ENCODE data around the gene CHRNA10. TPM values are rescaled to one million over a fixed set of nuclear protein-coding genes. Genes with fewer than 3 reads are reported as not detected.

Gene CHRNA10
- total RNA-seq, 4 donors from 2014 or later: 1.2 to 5.2 (median 1.3) TPM; not detected in 1

- Histone ChIP-seq H3K27me3 (no peaks in the 10 kb centered on the region), H3K27ac (no peak overlapping the region), H3K36me3 (peaks cover 0 to 84% (median 35%) of the 10 kb centered on the region in 4 donors), H3K9me3 (no peaks in the 10 kb centered on the region), H3K4me1 (no peaks in the 10 kb centered on the region), H3K4me3 (no peak overlapping the region)
- TF ChIP-seq POLR2AphosphoS5 (IDR thresholded peaks at IDR 0.05) (no peak), POLR2A (IDR thresholded peaks at IDR 0.05) (no peak), EP300 (IDR thresholded peaks at IDR 0.05; ENCODE audit: low read depth) (no peak), CTCF (IDR thresholded peaks at IDR 0.05) (no peak)
- intact Hi-C loops (cut with DNase I; ENCODE audit: low total_unique reads): no loop called here
- no peak for DNase-seq
- WGBS, 2 donors (ENCODE audit: low coverage in 1 of 2): 92% methylated on average over 9 of the region's 9 CpGs; no CpG with 5 or more reads in 1 of the 2 donors
- in situ Hi-C loops (cut with MboI; ENCODE audit: low pct_ligation_motif_present in 1 of 4, low pct_unique_long_range_greater_than_20kb in 1 of 4, low sequenced_read_pairs in 3 of 4): no loop called here
These were observed 11.9 kb upstream of the CHRNA10 start for GRCh38 chr11:3683039-3683438.

- H3K36me3 ChIP-seq: peaks cover 0 to 88% (median 41%) of the 10 kb centered on the region in 4 donors
These were observed 7.9 kb upstream of the CHRNA10 start for GRCh38 chr11:3679077-3679476.

GRCh38 chr11:3675971-3676370, 4.8 kb upstream of the CHRNA10 start:
- Histone ChIP-seq H3K36me3 (peaks cover 0 to 68% (median 31%) of the 10 kb centered on the region in 4 donors), H3K27me3 (no peaks in the 10 kb centered on the region), H3K4me1 (no peaks in the 10 kb centered on the region), H3K9me3 (no peaks in the 10 kb centered on the region), H3K27ac (no peak overlapping the region), H3K4me3 (no peak overlapping the region)
- no peak for TF ChIP-seq POLR2AphosphoS5 (IDR thresholded peaks at IDR 0.05)
- TF ChIP-seq POLR2A (IDR thresholded peaks at IDR 0.05): no peak
- TF ChIP-seq CTCF (IDR thresholded peaks at IDR 0.05): no peak
- TF ChIP-seq EP300 (IDR thresholded peaks at IDR 0.05; ENCODE audit: low read depth): no peak
- DNase-seq: no peak
- in situ Hi-C loops (cut with MboI; ENCODE audit: low pct_ligation_motif_present in 1 of 4, low pct_unique_long_range_greater_than_20kb in 1 of 4, low sequenced_read_pairs in 3 of 4) (no loop called here), intact Hi-C loops (cut with DNase I; ENCODE audit: low total_unique reads) (no loop called here)
- 95 to 100% methylated on average over 1 to 11 of the region's 11 CpGs for WGBS, 2 donors (ENCODE audit: low coverage in 1 of 2)

More at GRCh38 chr11:3679077-3679476, 7.9 kb upstream of the CHRNA10 start:
- intact Hi-C loops (cut with DNase I; ENCODE audit: low total_unique reads) (no loop called here), in situ Hi-C loops (cut with MboI; ENCODE audit: low pct_ligation_motif_present in 1 of 4, low pct_unique_long_range_greater_than_20kb in 1 of 4, low sequenced_read_pairs in 3 of 4) (no loop called here)
- no peaks in the 10 kb centered on the region for H3K4me1 ChIP-seq
- no peak overlapping the region for H3K27ac ChIP-seq
- 90 to 95% methylated on average over 1 to 3 of the region's 3 CpGs for WGBS, 2 donors (ENCODE audit: low coverage in 1 of 2)
- DNase-seq: no peak
- TF ChIP-seq POLR2A (IDR thresholded peaks at IDR 0.05) (no peak), CTCF (IDR thresholded peaks at IDR 0.05) (no peak), POLR2AphosphoS5 (IDR thresholded peaks at IDR 0.05) (no peak)
- no peaks in the 10 kb centered on the region for H3K9me3 ChIP-seq
- no peak overlapping the region for H3K4me3 ChIP-seq
- no peaks in the 10 kb centered on the region for H3K27me3 ChIP-seq

- no peaks in the 10 kb centered on the region for H3K4me1 ChIP-seq
- intact Hi-C loops (cut with DNase I; ENCODE audit: low total_unique reads) (no loop called here), in situ Hi-C loops (cut with MboI; ENCODE audit: low pct_ligation_motif_present in 1 of 4, low pct_unique_long_range_greater_than_20kb in 1 of 4, low sequenced_read_pairs in 3 of 4) (no loop called here)
- H3K4me3 ChIP-seq: no peak overlapping the region
- no peak for DNase-seq
- 95% methylated on average over 1 of the region's 1 CpG; no CpG with 5 or more reads in 1 of the 2 donors for WGBS, 2 donors (ENCODE audit: low coverage in 1 of 2)
- H3K36me3 ChIP-seq: peaks cover 0 to 50% (median 22%) of the 10 kb centered on the region in 4 donors
- H3K9me3 ChIP-seq: no peaks in the 10 kb centered on the region
- no peaks in the 10 kb centered on the region for H3K27me3 ChIP-seq
- H3K27ac ChIP-seq: no peak overlapping the region
- TF ChIP-seq EP300 (IDR thresholded peaks at IDR 0.05; ENCODE audit: low read depth) (no peak), POLR2AphosphoS5 (IDR thresholded peaks at IDR 0.05) (no peak), CTCF (IDR thresholded peaks at IDR 0.05) (no peak), POLR2A (IDR thresholded peaks at IDR 0.05) (no peak)
These were observed 3.0 kb upstream of the CHRNA10 start for GRCh38 chr11:3674189-3674588.

All from transverse colon (tissue), 4 donors.